OCI-LY3 (cell line): ENCODE results near the gene TANC1.

Experiments
- H2AFZ ChIP-seq: fragments of 200-600, 300-600 bp; shearing (Covaris generic); 2 replicates; pipeline ENCODE4 v1.6.0; 2014; ENCODE audit warnings: antibody characterized with exemption, low read depth, low read length
- H3K27ac ChIP-seq: fragments of 200-600, 300-600 bp; sonication (generic); 2 replicates; pipeline ENCODE4 v1.5.1; 2014; ENCODE audit warnings: mild to moderate bottlenecking, low read length, moderate library complexity, mixed read lengths
- H3K27me3 ChIP-seq: fragments of 200-600, 300-600 bp; sonication (generic); 2 replicates; pipeline ENCODE4 v1.6.1; 2014; ENCODE audit warnings: low read depth, low read length, mixed read lengths
- H3K36me3 ChIP-seq: fragments of 200-600, 300-600 bp; sonication (generic); replicated peaks from 2 replicates; pipeline ENCODE3; 2014; ENCODE audit warnings: low read depth, low read length, mixed read lengths
- H3K4me1 ChIP-seq: fragments of 300-600, 200-600 bp; sonication (generic); 2 replicates; pipeline ENCODE4 v1.6.1; 2014; ENCODE audit warnings: low read length, mixed read lengths
- H3K4me2 ChIP-seq: fragments of 200-600, 300-600 bp; sonication (generic); 2 replicates; pipeline ENCODE4 v1.6.1; 2014; ENCODE audit warnings: low read length, mixed read lengths
- H3K4me3 ChIP-seq: fragments of 300-600, 200-600 bp; sonication (generic); 2 replicates; pipeline ENCODE4 v1.5.1; 2014; ENCODE audit warnings: antibody characterized with exemption, mild to moderate bottlenecking, low read length, moderate library complexity
- H3K79me2 ChIP-seq: fragments of 300-600, 200-600 bp; shearing (Covaris generic); 2 replicates; pipeline ENCODE4 v1.6.1; 2014; ENCODE audit warnings: mild to moderate bottlenecking, low read length, mixed read lengths
- H3K9ac ChIP-seq: fragments of 300-600, 200-600 bp; shearing (Covaris generic); 2 replicates; pipeline ENCODE4 v1.6.0; 2014; ENCODE audit warnings: mild to moderate bottlenecking, low read length, moderate library complexity
- H3K9me3 ChIP-seq: fragments of 200-600, 300-600 bp; shearing (Covaris generic); 2 replicates; pipeline ENCODE4 v1.6.1; 2014; ENCODE audit warnings: low read length, mixed read lengths; ENCODE audit not compliant: insufficient read depth
- H4K20me1 ChIP-seq: fragments of 200-600, 300-600 bp; sonication (generic); 2 replicates; pipeline ENCODE4 v1.6.1; 2016; ENCODE audit warnings: low read length, mixed read lengths; ENCODE audit not compliant: insufficient read depth
- EZH2phosphoT487 ChIP-seq: fragments of 200-600 bp; shearing (Covaris generic); IDR thresholded peaks from 2 replicates; pipeline ENCODE4 v1.6.1; 2018; ENCODE audit warnings: antibody characterized with exemption, mixed run types, low read depth
- TF ChIP-seq, protein P1 (sequence below): fragments of 200-600, 300-600 bp; sonication (generic); IDR thresholded peaks from 2 replicates; pipeline ENCODE4 v1.5.1; 2014; ENCODE audit warnings: antibody characterized with exemption, low read length, low read depth

TANC1 gene

DNA sequence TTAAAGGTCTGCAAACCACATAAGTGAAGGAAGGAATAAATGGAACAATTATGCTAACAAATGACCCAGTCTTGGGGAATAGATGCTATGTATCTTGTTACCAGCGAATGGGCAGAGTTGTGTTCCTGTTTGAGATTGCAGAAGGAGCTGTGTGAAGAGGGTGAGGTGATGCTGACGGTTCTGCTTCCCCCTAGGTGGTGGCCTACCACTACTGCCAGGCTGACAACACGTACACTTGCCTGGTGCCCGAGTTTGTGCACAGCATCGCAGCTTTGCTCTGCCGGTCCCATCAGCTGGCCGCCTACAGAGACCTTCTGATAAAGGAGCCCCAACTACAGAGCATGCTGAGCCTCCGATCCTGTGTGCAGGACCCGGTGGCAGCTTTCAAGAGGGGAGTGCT, 206.3 kb downstream of the TANC1 start:
- H3K36me3 ChIP-seq = no peaks in the 10 kb centered on the region
- H4K20me1 ChIP-seq = no peaks in the 10 kb centered on the region
- no peaks in the 10 kb centered on the region for H3K9me3 ChIP-seq
- no peak overlapping the region for H3K27ac ChIP-seq
- H3K9ac ChIP-seq = no peak overlapping the region
- no peak overlapping the region for H2AFZ ChIP-seq
- TF ChIP-seq, protein P1, sequence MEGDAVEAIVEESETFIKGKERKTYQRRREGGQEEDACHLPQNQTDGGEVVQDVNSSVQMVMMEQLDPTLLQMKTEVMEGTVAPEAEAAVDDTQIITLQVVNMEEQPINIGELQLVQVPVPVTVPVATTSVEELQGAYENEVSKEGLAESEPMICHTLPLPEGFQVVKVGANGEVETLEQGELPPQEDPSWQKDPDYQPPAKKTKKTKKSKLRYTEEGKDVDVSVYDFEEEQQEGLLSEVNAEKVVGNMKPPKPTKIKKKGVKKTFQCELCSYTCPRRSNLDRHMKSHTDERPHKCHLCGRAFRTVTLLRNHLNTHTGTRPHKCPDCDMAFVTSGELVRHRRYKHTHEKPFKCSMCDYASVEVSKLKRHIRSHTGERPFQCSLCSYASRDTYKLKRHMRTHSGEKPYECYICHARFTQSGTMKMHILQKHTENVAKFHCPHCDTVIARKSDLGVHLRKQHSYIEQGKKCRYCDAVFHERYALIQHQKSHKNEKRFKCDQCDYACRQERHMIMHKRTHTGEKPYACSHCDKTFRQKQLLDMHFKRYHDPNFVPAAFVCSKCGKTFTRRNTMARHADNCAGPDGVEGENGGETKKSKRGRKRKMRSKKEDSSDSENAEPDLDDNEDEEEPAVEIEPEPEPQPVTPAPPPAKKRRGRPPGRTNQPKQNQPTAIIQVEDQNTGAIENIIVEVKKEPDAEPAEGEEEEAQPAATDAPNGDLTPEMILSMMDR = no peak
- TF ChIP-seq EZH2phosphoT487 = no peak
- H3K4me1 ChIP-seq = no peaks in the 10 kb centered on the region
- H3K4me2 ChIP-seq = no peak overlapping the region
- no peaks in the 10 kb centered on the region for H3K79me2 ChIP-seq
- no peak overlapping the region for H3K4me3 ChIP-seq
- no peaks in the 10 kb centered on the region for H3K27me3 ChIP-seq

DNA sequence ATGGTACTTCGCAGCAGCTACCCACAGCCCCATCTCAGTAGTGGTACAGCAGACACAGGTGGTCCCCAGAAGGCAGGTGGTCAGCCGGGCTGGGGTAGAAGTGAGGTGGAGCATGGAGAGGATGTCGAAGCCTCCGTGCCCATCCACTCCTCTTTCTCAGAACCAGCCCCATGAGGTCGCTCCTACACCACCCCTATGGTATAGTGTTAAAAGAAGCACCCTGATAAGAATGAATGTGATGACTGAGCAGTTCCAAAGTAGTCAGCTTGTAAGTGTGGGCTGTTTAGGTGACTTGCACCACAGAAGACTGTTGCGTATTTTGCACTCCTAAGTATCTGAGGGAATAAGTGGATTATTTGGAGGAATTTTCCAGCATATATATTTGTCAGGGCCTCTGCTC, 206.7 kb downstream of the TANC1 start:
- H3K36me3 ChIP-seq = no peaks in the 10 kb centered on the region
- no peak overlapping the region for H3K27ac ChIP-seq
- TF ChIP-seq EZH2phosphoT487 = no peak
- TF ChIP-seq, protein P1 = peak; percentile 11; the same call in 1 of the 2 replicates
- H3K4me3 ChIP-seq = no peak overlapping the region
- no peaks in the 10 kb centered on the region for H3K27me3 ChIP-seq
- no peaks in the 10 kb centered on the region for H3K79me2 ChIP-seq
- no peak overlapping the region for H3K9ac ChIP-seq
- no peaks in the 10 kb centered on the region for H4K20me1 ChIP-seq
- no peak overlapping the region for H2AFZ ChIP-seq
- H3K4me2 ChIP-seq = no peak overlapping the region
- no peaks in the 10 kb centered on the region for H3K9me3 ChIP-seq
- no peaks in the 10 kb centered on the region for H3K4me1 ChIP-seq

DNA sequence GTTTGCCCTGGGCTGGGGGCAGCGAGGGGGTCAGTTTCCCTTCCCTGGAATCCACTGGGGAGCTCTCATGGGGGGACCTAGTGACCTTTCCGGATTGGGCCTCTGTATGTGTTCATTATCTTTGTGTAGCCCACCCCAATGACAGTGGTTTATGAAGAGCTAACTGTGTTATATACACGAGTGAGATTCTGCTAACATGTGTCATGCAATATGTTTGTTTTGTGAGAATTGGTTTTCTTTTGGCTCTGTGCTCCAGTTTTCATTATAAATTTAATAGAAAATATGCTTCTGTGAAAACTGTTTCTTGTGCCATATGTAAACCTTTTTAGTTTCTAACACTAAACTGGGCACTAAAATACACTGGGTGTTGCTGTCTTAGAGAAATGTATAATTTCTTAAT, 207.5 kb downstream of the TANC1 start:
- H3K4me3 ChIP-seq = no peak overlapping the region
- no peaks in the 10 kb centered on the region for H3K79me2 ChIP-seq
- H2AFZ ChIP-seq = no peak overlapping the region
- no peaks in the 10 kb centered on the region for H4K20me1 ChIP-seq
- TF ChIP-seq, protein P1 = no peak
- TF ChIP-seq EZH2phosphoT487 = no peak
- no peak overlapping the region for H3K9ac ChIP-seq
- no peaks in the 10 kb centered on the region for H3K36me3 ChIP-seq
- H3K27me3 ChIP-seq = no peaks in the 10 kb centered on the region
- H3K9me3 ChIP-seq = no peaks in the 10 kb centered on the region
- H3K4me2 ChIP-seq = no peak overlapping the region
- H3K27ac ChIP-seq = no peak overlapping the region
- H3K4me1 ChIP-seq = no peaks in the 10 kb centered on the region

DNA sequence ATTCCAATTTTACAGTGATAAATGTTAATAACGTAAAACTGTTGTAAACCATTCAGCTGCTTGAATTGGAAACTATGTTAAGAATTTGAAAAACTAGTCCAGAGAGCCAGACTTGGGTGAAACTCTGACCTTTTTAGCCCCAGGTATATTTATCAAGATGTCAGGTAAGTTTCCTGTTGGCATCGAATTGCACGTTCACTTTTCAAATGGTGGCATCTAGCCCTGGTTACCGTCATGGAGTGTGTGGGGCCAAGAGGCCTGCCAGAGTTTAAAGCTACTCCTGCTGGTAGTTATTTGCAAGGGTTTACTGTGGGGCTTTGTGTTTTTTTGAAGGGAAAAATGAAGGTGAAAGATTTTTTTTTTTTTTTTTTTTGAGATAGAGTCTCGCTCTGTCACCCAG, 208.1 kb downstream of the TANC1 start:
- Histone ChIP-seq H2AFZ (no peak overlapping the region), H4K20me1 (no peaks in the 10 kb centered on the region), H3K79me2 (no peaks in the 10 kb centered on the region), H3K9me3 (no peaks in the 10 kb centered on the region), H3K4me2 (no peak overlapping the region), H3K27ac (no peak overlapping the region), H3K9ac (no peak overlapping the region), H3K36me3 (no peaks in the 10 kb centered on the region), H3K27me3 (no peaks in the 10 kb centered on the region), H3K4me3 (no peak overlapping the region), H3K4me1 (no peaks in the 10 kb centered on the region)
- TF ChIP-seq, protein P1 = no peak
- TF ChIP-seq EZH2phosphoT487 = no peak
